K562 (cell line): ENCODE data around the gene KLC3. TPM values are rescaled to one million over a fixed set of nuclear protein-coding genes. Genes with fewer than 3 reads are reported as not detected.

ENCODE experiments used
- ARHGAP35 ChIP-seq: fragments of 450-650 bp; IDR thresholded peaks from 2 replicates; pipeline ENCODE4 v1.6.1; 2018; ENCODE audit not compliant: partially characterized antibody
- CBX2 ChIP-seq: fragments of 200-600 bp; sonication (generic); IDR thresholded peaks from one replicate; pipeline ENCODE4 v1.6.1; 2012; ENCODE audit warnings: mild to moderate bottlenecking, low read length, inconsistent platforms; ENCODE audit not compliant: insufficient read depth, poor library complexity, severe bottlenecking
- CCAR2 ChIP-seq: fragments of 200-400 bp; formaldehyde crosslinking; IDR thresholded peaks from 2 replicates; pipeline ENCODE4 v1.6.1; 2017; ENCODE audit warnings: mild to moderate bottlenecking, low read depth, low read length
- CHD2 ChIP-seq: IDR thresholded peaks from 2 replicates; pipeline ENCODE4 v1.6.1; 2011; ENCODE audit warnings: low read depth, low read length
- CTCF ChIP-seq, 3 experiments: IDR thresholded peaks in 2 of 3; conservative IDR thresholded peaks in 1 of 3; 2 replicates each; pipeline ENCODE4 v1.5.1; 2011 to 2012; ENCODE audit warnings: low read length in 3 of 3, mild to moderate bottlenecking in 3 of 3, control low read depth in 2 of 3, improper control_type of control experiment in 1 of 3, inconsistent platforms in 1 of 3, low read depth in 1 of 3, mixed read lengths in 1 of 3, moderate library complexity in 1 of 3; ENCODE audit not compliant: insufficient read depth in 2 of 3
- CXXC5 ChIP-seq: fragments of 250-450 bp; sonication (Bioruptor Pico); IDR thresholded peaks from 2 replicates; pipeline ENCODE4 v1.8.0; 2022; ENCODE audit warnings: inconsistent platforms, mild to moderate bottlenecking, moderate library complexity
- ELF1 ChIP-seq: fragments of 200-800 bp; sonication (Bioruptor generic); IDR thresholded peaks from 2 replicates; pipeline ENCODE4 v1.6.1; 2016; ENCODE audit warnings: missing genetic modification characterization, missing compliant biosample characterization
- HMGN3 ChIP-seq: IDR thresholded peaks from 2 replicates; pipeline ENCODE4 v1.6.1; 2011; ENCODE audit warnings: borderline replicate concordance, low read depth, mild to moderate bottlenecking, mixed read lengths, low read length; ENCODE audit not compliant: insufficient read length; ENCODE audit errors: extremely low read depth
- KDM2B ChIP-seq: fragments of 250-450 bp; sonication (Bioruptor Pico); IDR thresholded peaks from 2 replicates; pipeline ENCODE4 v1.8.0; 2021; ENCODE audit warnings: mild to moderate bottlenecking, moderate library complexity
- KLF10 ChIP-seq: fragments of 250-450 bp; sonication (Bioruptor Pico); IDR thresholded peaks from 2 replicates; pipeline ENCODE4 v1.6.1; 2021; ENCODE audit warnings: matching md5 sums
- POLR2B ChIP-seq: fragments of 450-650 bp; IDR thresholded peaks from 2 replicates; pipeline ENCODE4 v1.6.1; 2018; ENCODE audit warnings: low read depth; ENCODE audit not compliant: partially characterized antibody
- POLR2G ChIP-seq: fragments of 200-400 bp; formaldehyde crosslinking; IDR thresholded peaks from 2 replicates; pipeline ENCODE4 v1.6.1; 2017; ENCODE audit warnings: low read depth, mild to moderate bottlenecking, antibody characterized with exemption, low read length, moderate library complexity
- POLR3A ChIP-seq: IDR thresholded peaks from 2 replicates; pipeline ENCODE4 v1.6.1; 2011; ENCODE audit warnings: borderline replicate concordance, mild to moderate bottlenecking, moderate library complexity; ENCODE audit not compliant: insufficient read length, insufficient read depth; ENCODE audit errors: extremely low read depth
- POLR3G ChIP-seq: IDR thresholded peaks from 2 replicates; pipeline ENCODE4 v1.6.1; 2011; ENCODE audit not compliant: insufficient read length, insufficient replicate concordance; ENCODE audit errors: extremely low read depth
- RAD21 ChIP-seq, 2 experiments: fragments of 250-450 bp in 1 of 2; fragments of 450-650 bp in 1 of 2; sonication (Bioruptor Pico) in 1 of 2; formaldehyde crosslinking in 1 of 2; IDR thresholded peaks in 1 of 2; conservative IDR thresholded peaks in 1 of 2; 2 replicates each; pipeline versions ENCODE4 v1.4.0 to v1.8.0; 2020 to 2022; ENCODE audit warnings: mild to moderate bottlenecking in 2 of 2, moderate library complexity in 1 of 2
- RBM34 ChIP-seq: fragments of 200-400 bp; formaldehyde crosslinking; IDR thresholded peaks from 2 replicates; pipeline ENCODE4 v1.6.1; 2018; ENCODE audit warnings: low read length, borderline replicate concordance; ENCODE audit not compliant: insufficient read depth
- SIN3B ChIP-seq: fragments of 450-650 bp; IDR thresholded peaks from 2 replicates; pipeline ENCODE4 v1.6.1; 2017; ENCODE audit warnings: low read depth, mild to moderate bottlenecking, moderate library complexity
- SRSF7 ChIP-seq: fragments of 200-400 bp; formaldehyde crosslinking; optimal IDR thresholded peaks from 2 replicates; pipeline ENCODE3; 2017; ENCODE audit warnings: mild to moderate bottlenecking, low read depth, low read length
- TAL1 ChIP-seq: fragments of 450-650 bp; IDR thresholded peaks from 2 replicates; pipeline ENCODE4 v1.6.1; 2016; ENCODE audit warnings: mild to moderate bottlenecking
- TARDBP ChIP-seq: fragments of 450-650 bp; IDR thresholded peaks from 2 replicates; pipeline ENCODE4 v1.6.1; 2016
- TOE1 ChIP-seq, 2 experiments: fragments of 450-650 bp in 1 of 2; sonication (generic) in 1 of 2; formaldehyde crosslinking in 1 of 2; IDR thresholded peaks; 2 replicates each; pipeline versions ENCODE4 v1.7.1 to v1.8.0; 2016 to 2022; ENCODE audit warnings: borderline replicate concordance in 2 of 2, mild to moderate bottlenecking in 2 of 2, antibody characterized with exemption in 1 of 2, inconsistent platforms in 1 of 2, low read depth in 1 of 2, missing genetic modification reagents in 1 of 2, moderate library complexity in 1 of 2
- U2AF1 ChIP-seq: fragments of 200-400 bp; formaldehyde crosslinking; optimal IDR thresholded peaks from 2 replicates; pipeline ENCODE3; 2017; ENCODE audit warnings: mild to moderate bottlenecking, low read depth, low read length, moderate library complexity
- ZBTB7A ChIP-seq: IDR thresholded peaks from 2 replicates; pipeline ENCODE4 v1.6.1; 2011; ENCODE audit warnings: low read depth, mild to moderate bottlenecking, low read length, moderate library complexity, borderline replicate concordance; ENCODE audit not compliant: control insufficient read depth
- polyA plus RNA-seq, 8 experiments: library from polyadenylated mRNA; depleted of rRNA in 4 of 8; stranded (reverse) in 5 of 8; unstranded in 3 of 8; fragments of >200 nt; fragmentation: Nextera tagmentation in 2 of 8; fragmentation: Illumina TruSeq in 1 of 8; extraction: Ambion mirVana in 2 of 8; extraction: Trizol in 1 of 8; gene quantifications; 2 replicates each; pipeline versions ENCODE4 v1.2.1 to v1.2.3, GENCODE V29; 2011 to 2014; ENCODE audit warnings: inconsistent platforms in 1 of 8, missing spikeins in 1 of 8
- total RNA-seq, 7 experiments: library from RNA; depleted of rRNA in 6 of 7; stranded (reverse); fragments of >200 nt in 6 of 7; fragmentation: Illumina TruSeq in 2 of 7; extraction: Trizol in 2 of 7; gene quantifications; 2 replicates each; pipeline versions ENCODE4 v1.2.1 to v1.2.3, GENCODE V29; 2011 to 2021; ENCODE audit warnings: low replicate concordance in 1 of 7
- TF ChIP-seq, protein P1 (sequence below): fragments of 250-450 bp; sonication (Bioruptor Pico); IDR thresholded peaks from 2 replicates; pipeline ENCODE4 v1.8.0; 2022; ENCODE audit warnings: moderate library complexity, mild to moderate bottlenecking, inconsistent platforms
- TF ChIP-seq, protein P2 (sequence below), 2 experiments: fragments of 450-650 bp; conservative IDR thresholded peaks; 2 replicates each; pipeline ENCODE4 v1.6.1; 2017; ENCODE audit warnings: mild to moderate bottlenecking in 2 of 2, moderate library complexity in 2 of 2

KLC3 gene
- total and polyA plus RNA-seq, 9 of the 15 experiments (the other 6 are each of a cell fraction or from before 2014, with no cell fraction given) = 0.03 to 1.2 (median 0.59) TPM; not detected in 3

DNA sequence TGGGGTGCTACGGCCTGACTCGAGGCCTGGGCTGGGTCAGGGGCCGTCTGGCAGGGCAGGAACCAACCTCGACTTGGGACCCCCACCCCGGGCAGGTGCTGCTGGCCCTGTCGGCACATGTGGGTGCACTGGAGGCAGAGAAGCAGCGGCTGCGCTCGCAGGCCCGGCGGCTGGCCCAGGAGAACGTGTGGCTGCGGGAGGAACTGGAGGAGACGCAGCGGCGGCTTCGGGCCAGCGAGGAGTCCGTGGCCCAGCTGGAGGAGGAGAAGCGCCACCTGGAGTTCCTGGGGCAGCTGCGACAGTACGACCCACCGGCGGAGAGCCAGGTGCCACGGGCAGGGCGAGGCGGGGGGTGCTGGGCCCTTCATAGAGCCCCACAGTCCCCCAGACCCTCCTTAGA lies 5.9 kb downstream of the KLC3 start (continued):
- TF ChIP-seq CTCF (IDR thresholded peaks at IDR 0.05 in 2 of 3, conservative IDR thresholded peaks at IDR 0.05 in 1 of 3; ENCODE audit: insufficient read depth in 2 of 3, low read depth in 1 of 3, low read length in 3 of 3) = peak; percentile 19 to 64 (median 34); a peak in 4 of 6 replicates
- no peak for TF ChIP-seq U2AF1
- no peak for TF ChIP-seq SIN3B
- no peak for TF ChIP-seq CCAR2
- TF ChIP-seq, protein P1, sequence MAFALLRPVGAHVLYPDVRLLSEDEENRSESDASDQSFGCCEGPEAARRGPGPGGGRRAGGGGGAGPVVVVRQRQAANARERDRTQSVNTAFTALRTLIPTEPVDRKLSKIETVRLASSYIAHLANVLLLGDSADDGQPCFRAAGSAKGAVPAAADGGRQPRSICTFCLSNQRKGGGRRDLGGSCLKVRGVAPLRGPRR (CRISPR knock-in tag) = no peak
- TF ChIP-seq ZBTB7A = peak; percentile 49; the same call in 1 of the 2 replicates
- TF ChIP-seq TAL1 = no peak
- no peak for TF ChIP-seq KDM2B
- TF ChIP-seq POLR3A = no peak
- TF ChIP-seq POLR2B = no peak
- no peak for TF ChIP-seq RBM34
- peak; percentile 10 to 48; a peak in 2 of 4 replicates for TF ChIP-seq RAD21 (CRISPR knock-in tag; conservative IDR thresholded peaks at IDR 0.05 in 1 of 2, IDR thresholded peaks at IDR 0.05 in 1 of 2)
- TF ChIP-seq POLR3G = no peak
- TF ChIP-seq HMGN3 = peak; percentile 56
- TF ChIP-seq, protein P2, sequence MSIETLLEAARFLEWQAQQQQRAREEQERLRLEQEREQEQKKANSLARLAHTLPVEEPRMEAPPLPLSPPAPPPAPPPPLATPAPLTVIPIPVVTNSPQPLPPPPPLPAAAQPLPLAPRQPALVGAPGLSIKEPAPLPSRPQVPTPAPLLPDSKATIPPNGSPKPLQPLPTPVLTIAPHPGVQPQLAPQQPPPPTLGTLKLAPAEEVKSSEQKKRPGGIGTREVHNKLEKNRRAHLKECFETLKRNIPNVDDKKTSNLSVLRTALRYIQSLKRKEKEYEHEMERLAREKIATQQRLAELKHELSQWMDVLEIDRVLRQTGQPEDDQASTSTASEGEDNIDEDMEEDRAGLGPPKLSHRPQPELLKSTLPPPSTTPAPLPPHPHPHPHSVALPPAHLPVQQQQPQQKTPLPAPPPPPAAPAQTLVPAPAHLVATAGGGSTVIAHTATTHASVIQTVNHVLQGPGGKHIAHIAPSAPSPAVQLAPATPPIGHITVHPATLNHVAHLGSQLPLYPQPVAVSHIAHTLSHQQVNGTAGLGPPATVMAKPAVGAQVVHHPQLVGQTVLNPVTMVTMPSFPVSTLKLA (conservative IDR thresholded peaks at IDR 0.05) = no peak
- TF ChIP-seq KLF10 (CRISPR knock-in tag) = no peak
- TF ChIP-seq TOE1 (IDR thresholded peaks at IDR 0.05; ENCODE audit: borderline replicate concordance) = no peak
- no peak for TF ChIP-seq TOE1 (CRISPR knock-in tag; IDR thresholded peaks at IDR 0.05; ENCODE audit: borderline replicate concordance, low read depth)
- no peak for TF ChIP-seq ELF1 (tag)
- no peak for TF ChIP-seq CHD2
- TF ChIP-seq TARDBP = no peak
- TF ChIP-seq ARHGAP35 = no peak
- TF ChIP-seq POLR2G = peak; percentile 57
- no peak for TF ChIP-seq SRSF7
- no peak for TF ChIP-seq CBX2
- peak; percentile 31; the same call in 1 of the 2 replicates for TF ChIP-seq CXXC5 (CRISPR knock-in tag)
